Measurements from ENCODE around the gene GOLPH3. TPM values are rescaled to one million over a fixed set of nuclear protein-coding genes. Genes with fewer than 3 reads are reported as not detected.
A peak's percentile ranks its signal among the peaks of the same experiment; 100 is the strongest.

GOLPH3 gene
- total and polyA plus RNA-seq, 11 donors: 20.3 to 73.4 (median 44.0) TPM

DNA sequence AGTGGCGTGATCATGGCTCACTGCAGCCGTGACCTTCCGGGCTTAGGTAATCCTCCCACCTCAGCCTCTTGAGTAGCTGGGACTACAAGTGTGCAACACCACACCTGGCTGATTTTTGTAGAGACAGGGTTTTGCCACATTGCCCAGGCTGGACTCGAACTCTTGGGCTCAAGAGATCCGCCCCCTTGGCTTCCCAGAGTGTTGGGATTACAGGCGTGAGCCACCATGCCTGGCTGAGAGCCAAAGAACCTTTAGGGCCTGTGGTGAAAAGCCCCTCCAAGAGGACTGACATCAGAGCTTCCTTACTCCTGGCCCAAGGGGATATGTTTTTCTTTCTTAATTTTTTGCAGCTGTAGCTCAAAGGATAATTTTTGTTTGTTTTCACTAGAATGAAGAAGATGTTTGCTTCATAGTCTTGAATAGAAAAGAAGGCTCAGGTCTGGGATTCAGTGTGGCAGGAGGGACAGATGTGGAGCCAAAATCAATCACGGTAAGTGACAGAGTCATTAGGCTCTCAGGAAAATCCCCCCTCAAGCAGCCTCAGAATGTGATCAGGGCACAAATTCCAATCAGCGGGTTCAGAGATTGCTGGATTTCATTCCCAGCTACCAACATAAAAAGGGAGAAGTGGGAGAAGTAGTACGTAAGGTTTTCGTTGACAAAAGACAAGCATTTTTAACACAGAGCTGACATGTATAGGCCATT is 77.1 kb downstream of the GOLPH3 start:
- TF ChIP-seq, protein P1, sequence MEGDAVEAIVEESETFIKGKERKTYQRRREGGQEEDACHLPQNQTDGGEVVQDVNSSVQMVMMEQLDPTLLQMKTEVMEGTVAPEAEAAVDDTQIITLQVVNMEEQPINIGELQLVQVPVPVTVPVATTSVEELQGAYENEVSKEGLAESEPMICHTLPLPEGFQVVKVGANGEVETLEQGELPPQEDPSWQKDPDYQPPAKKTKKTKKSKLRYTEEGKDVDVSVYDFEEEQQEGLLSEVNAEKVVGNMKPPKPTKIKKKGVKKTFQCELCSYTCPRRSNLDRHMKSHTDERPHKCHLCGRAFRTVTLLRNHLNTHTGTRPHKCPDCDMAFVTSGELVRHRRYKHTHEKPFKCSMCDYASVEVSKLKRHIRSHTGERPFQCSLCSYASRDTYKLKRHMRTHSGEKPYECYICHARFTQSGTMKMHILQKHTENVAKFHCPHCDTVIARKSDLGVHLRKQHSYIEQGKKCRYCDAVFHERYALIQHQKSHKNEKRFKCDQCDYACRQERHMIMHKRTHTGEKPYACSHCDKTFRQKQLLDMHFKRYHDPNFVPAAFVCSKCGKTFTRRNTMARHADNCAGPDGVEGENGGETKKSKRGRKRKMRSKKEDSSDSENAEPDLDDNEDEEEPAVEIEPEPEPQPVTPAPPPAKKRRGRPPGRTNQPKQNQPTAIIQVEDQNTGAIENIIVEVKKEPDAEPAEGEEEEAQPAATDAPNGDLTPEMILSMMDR (IDR thresholded peaks at IDR 0.05): no peak
- no peak for TF ChIP-seq POLR2A (IDR thresholded peaks at IDR 0.05)
- DNase-seq: no peak
- Histone ChIP-seq H3K27ac (peak overlapping the region in 2 of 12 donors; percentile 63 to 70), H3K9me3 (no peaks in the 10 kb centered on the region), H3K4me3 (no peak overlapping the region), H3K36me3 (peaks cover 0 to 85% (median 32%) of the 10 kb centered on the region in 9 donors), H3K4me1 (peaks cover 3 to 51% (median 27%) of the 10 kb centered on the region in 12 donors), H3K27me3 (no peaks in the 10 kb centered on the region)
- no peak for ATAC-seq
- intact Hi-C loops (cut with DNase I): loop anchor here in 2 of 10 donors (5.0 to 10.0 kb wide), 2 partner anchors 75 to 512 kb away; partner anchors contain the start of gene GOLPH3 (in 1 of the 2)
- 88 to 94% (median 90%) methylated on average over 10 of the region's 10 CpGs for WGBS, 4 donors

DNA sequence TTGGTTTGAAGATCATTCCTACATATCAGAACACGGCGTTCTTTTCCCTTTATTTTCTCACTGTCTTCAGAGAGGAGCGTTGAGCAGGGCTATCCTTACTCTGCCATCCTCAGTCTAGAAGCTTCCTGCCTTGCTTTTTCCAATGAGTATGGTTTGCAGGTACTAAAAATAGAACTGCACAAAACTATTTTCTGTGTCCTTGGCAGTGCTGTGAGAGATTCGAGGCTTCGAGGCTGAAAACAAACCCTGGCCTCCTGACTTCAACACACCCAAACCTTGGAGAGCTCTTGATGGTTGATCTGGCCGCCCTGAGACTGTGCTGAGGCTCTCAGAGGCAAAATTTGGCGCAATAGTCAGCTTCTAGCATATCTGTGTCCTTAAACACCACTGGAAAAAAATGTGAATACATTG is 78.9 kb downstream of the GOLPH3 start:
- no peaks in the 10 kb centered on the region for H3K27me3 ChIP-seq
- intact Hi-C loops (cut with DNase I): loop anchor here in 2 of 10 donors (5.0 to 10.0 kb wide), 2 partner anchors 77 to 510 kb away; partner anchors contain the start of gene GOLPH3 (in 1 of the 2)
- peaks cover 3 to 47% (median 27%) of the 10 kb centered on the region in 12 donors for H3K4me1 ChIP-seq
- H3K27ac ChIP-seq: peak overlapping the region in 8 of 12 donors; percentile 5 to 53 (median 36)
- no peaks in the 10 kb centered on the region for H3K9me3 ChIP-seq
- DNase-seq: no peak
- WGBS, 4 donors: 51 to 60% (median 55%) methylated on average over 7 of the region's 7 CpGs
- H3K36me3 ChIP-seq: peaks cover 0 to 83% (median 29%) of the 10 kb centered on the region in 9 donors
- TF ChIP-seq, protein P1 (IDR thresholded peaks at IDR 0.05): no peak
- TF ChIP-seq POLR2A (IDR thresholded peaks at IDR 0.05): no peak
- no peak overlapping the region for H3K4me3 ChIP-seq
- ATAC-seq: peak in 3 of 4 donors; percentile 40 to 54 (median 52)

DNA sequence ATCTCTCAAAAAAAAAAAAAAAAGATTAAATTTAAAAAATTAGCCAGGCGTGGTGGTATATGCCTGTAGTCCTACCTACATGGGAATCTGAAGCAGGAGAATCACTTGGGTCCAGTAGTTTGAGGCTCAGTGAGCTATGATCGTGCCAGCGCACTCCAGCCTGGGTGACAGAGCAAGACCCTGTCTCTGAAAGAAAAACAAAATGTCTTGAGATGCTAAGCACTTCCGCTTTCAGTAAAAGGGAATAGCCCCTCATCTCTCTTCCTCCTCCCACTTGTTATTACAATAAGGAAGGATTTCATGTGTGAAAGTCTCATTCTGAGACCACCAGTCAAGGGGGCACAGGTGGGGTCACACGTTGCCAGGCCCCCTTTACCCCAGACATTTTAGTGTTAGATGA is 79.4 kb downstream of the GOLPH3 start:
- TF ChIP-seq, protein P1 (IDR thresholded peaks at IDR 0.05): no peak
- TF ChIP-seq POLR2A (IDR thresholded peaks at IDR 0.05): no peak
- Histone ChIP-seq H3K4me1 (peaks cover 3 to 42% (median 24%) of the 10 kb centered on the region in 12 donors), H3K36me3 (peaks cover 0 to 83% (median 30%) of the 10 kb centered on the region in 9 donors), H3K9me3 (no peaks in the 10 kb centered on the region), H3K27ac (peak overlapping the region in 6 of 12 donors; percentile 5 to 53 (median 40)), H3K27me3 (no peaks in the 10 kb centered on the region), H3K4me3 (no peak overlapping the region)
- intact Hi-C loops (cut with DNase I): loop anchor here in 9 of 10 donors (5.0 to 10.0 kb wide), 4 partner anchors 78 to 512 kb away; partner anchors contain the start of gene GOLPH3 (in 1 of the 9)
- DNase-seq (no peak), ATAC-seq (no peak)
- 90 to 97% (median 96%) methylated on average over 5 of the region's 5 CpGs for WGBS, 4 donors
